ENCODE measurements around the gene ARL14EPL.

- TF ChIP-seq CTCF (IDR thresholded peaks at IDR 0.05) (no peak), JUNB (IDR thresholded peaks at IDR 0.05) (no peak)
Observed at GRCh38 chr5:115985802-115986757, 46.2 kb upstream of the ARL14EPL start.

All from A549 (cell line).